AG04449 (cell line): ENCODE results near the gene SCN1B.

Experiments used
- CTCF ChIA-PET: fragments of 350-600 bp; formaldehyde crosslinking; extraction: SDS; loops from one replicate; lab custom pipeline; 2021; ENCODE audit warnings: antibody characterized with exemption; lab: Yijun Ruan, JAX
- POLR2A ChIA-PET: fragments of 400-600, 350-600 bp; formaldehyde crosslinking; extraction: SDS; loops from one replicate; lab custom pipeline; 2020; ENCODE audit warnings: antibody characterized with exemption, inconsistent platforms; lab: Yijun Ruan, JAX
- DNase-seq: peaks from one replicate; pipeline ENCODE4 v3.0.0-alpha.2; 2010; ENCODE audit warnings: low read depth, low spot score
- H3K4me3 ChIP-seq: 2 replicates; pipeline ENCODE4 v1.5.1; 2011; ENCODE audit warnings: low read depth, mild to moderate bottlenecking, control low read depth, low read length
- CTCF ChIP-seq: IDR thresholded peaks from one replicate; pipeline ENCODE4 v1.5.1; 2011; ENCODE audit warnings: mild to moderate bottlenecking, moderate library complexity, low read length, control low read depth, inconsistent platforms; ENCODE audit not compliant: insufficient read depth; ENCODE audit errors: missing control alignments

SCN1B gene

GRCh38 chr19:35066121-35066520 is 35.9 kb downstream of the SCN1B start:
- POLR2A ChIA-PET, result interaction anchor here (0.7 kb wide), 1 partner anchor 75 kb away, joined by 3 read pairs; no protein-coding TSS in a partner anchor
- TF ChIP-seq CTCF, result no peak
- CTCF ChIA-PET, result interaction anchor here (0.8 to 7.8 kb wide), 32 partner anchors 8 to 204 kb away, joined by 3 to 245 read pairs (median 6); partner anchors contain the start of genes FXYD1, FXYD3, FXYD5 and FXYD7
- H3K4me3 ChIP-seq, result no peak overlapping the region
- no peak for DNase-seq

GRCh38 chr19:35066691-35067563 is 36.7 kb downstream of the SCN1B start:
- CTCF ChIA-PET, result interaction anchor here (0.8 to 7.8 kb wide), 37 partner anchors 9 to 203 kb away, joined by 3 to 245 read pairs (median 5); partner anchors contain the start of genes FXYD1, FXYD3, FXYD5 and FXYD7

GRCh38 chr19:35068941-35069634 is 38.8 kb downstream of the SCN1B start:
- no peak for DNase-seq
- ChIA-PET POLR2A (no interaction called here), CTCF (interaction anchor here (0.9 to 7.8 kb wide), 20 partner anchors 11 to 85 kb away, joined by 3 to 245 read pairs (median 10); partner anchors contain the start of genes FXYD1, FXYD3, FXYD5 and LGI4)
- TF ChIP-seq CTCF, result no peak
- H3K4me3 ChIP-seq, result no peak overlapping the region

More at GRCh38 chr19:35066691-35067563, 36.7 kb downstream of the SCN1B start:
- H3K4me3 ChIP-seq, result no peak overlapping the region
- no peak for DNase-seq
- TF ChIP-seq CTCF, result peak; percentile 93
- POLR2A ChIA-PET, result interaction anchor here (0.7 kb wide), 2 partner anchors 74 to 446 kb away, joined by 3 read pairs; partner anchors contain the start of gene DMKN

- CTCF ChIA-PET, result interaction anchor here (0.7 to 4.2 kb wide), 17 partner anchors 10 to 201 kb away, joined by 3 to 48 read pairs (median 7); partner anchors contain the start of genes FXYD5 and LGI4
- no peak for DNase-seq
- POLR2A ChIA-PET, result no interaction called here
Measured at GRCh38 chr19:35069696-35070095, 39.4 kb downstream of the SCN1B start.

GRCh38 chr19:35070471-35070870 is 40.2 kb downstream of the SCN1B start:
- POLR2A ChIA-PET, result no interaction called here
- TF ChIP-seq CTCF, result no peak
- DNase-seq, result no peak
- CTCF ChIA-PET, result interaction anchor here (1.0 to 4.2 kb wide), 18 partner anchors 9 to 84 kb away, joined by 3 to 48 read pairs (median 6); partner anchors contain the start of genes FXYD3, FXYD5 and LGI4
- H3K4me3 ChIP-seq, result no peak overlapping the region

More at GRCh38 chr19:35069696-35070095, 39.4 kb downstream of the SCN1B start:
- no peak overlapping the region for H3K4me3 ChIP-seq
- TF ChIP-seq CTCF, result no peak

- no peak for TF ChIP-seq CTCF
- POLR2A ChIA-PET, result no interaction called here
- CTCF ChIA-PET, result interaction anchor here (1.4 kb wide), 1 partner anchor 41 kb away, joined by 4 read pairs; no protein-coding TSS in a partner anchor
- no peak for DNase-seq
- no peak overlapping the region for H3K4me3 ChIP-seq
Measured at GRCh38 chr19:35073516-35073915, 43.2 kb downstream of the SCN1B start.
